GM23338 (cell line): Measurements from ENCODE around the gene ANOS1. TPM values are rescaled to one million over a fixed set of nuclear protein-coding genes. Genes with fewer than 3 reads are reported as not detected.

Experiments
- ATAC-seq: fragments of 200-7000 bp; cut with Tn5 transposase; 3 replicates; pipeline ENCODE4 v1.9.1; 2020
- DNase-seq: peaks from one replicate; pipeline ENCODE4 v3.0.0-alpha.2; 2015; ENCODE audit warnings: low spot score
- H2AFZ ChIP-seq: fragments of 200-600 bp; sonication (generic); 2 replicates; pipeline ENCODE4 v1.8.0; 2016; ENCODE audit warnings: antibody characterized with exemption, mild to moderate bottlenecking, moderate library complexity
- H3F3A ChIP-seq: fragments of 200-600 bp; sonication (generic); replicated peaks from 2 replicates; pipeline ENCODE4 v1.8.0; 2017; ENCODE audit warnings: antibody characterized with exemption, mixed run types, low read depth
- H3K27ac ChIP-seq: fragments of 200-600 bp; sonication (generic); 2 replicates; pipeline ENCODE4 v1.6.1; 2016; ENCODE audit warnings: low read depth
- H3K27me3 ChIP-seq: fragments of 200-600 bp; sonication (generic); 2 replicates; pipeline ENCODE4 v1.8.0; 2016; ENCODE audit warnings: mild to moderate bottlenecking, mixed run types, moderate library complexity; ENCODE audit not compliant: insufficient read depth
- H3K36me3 ChIP-seq: fragments of 200-600 bp; sonication (generic); 2 replicates; pipeline ENCODE4 v1.8.0; 2016; ENCODE audit warnings: mild to moderate bottlenecking; ENCODE audit not compliant: insufficient read depth
- H3K4me1 ChIP-seq: fragments of 200-600 bp; sonication (generic); 2 replicates; pipeline ENCODE4 v1.8.0; 2016; ENCODE audit warnings: mild to moderate bottlenecking, moderate library complexity; ENCODE audit not compliant: insufficient read depth
- H3K4me2 ChIP-seq: fragments of 200-600 bp; sonication (generic); 2 replicates; pipeline ENCODE4 v1.7.1; 2017; ENCODE audit warnings: mixed run types
- H3K4me3 ChIP-seq: fragments of 200-600 bp; sonication (generic); 2 replicates; pipeline ENCODE4 v1.6.1; 2016; ENCODE audit warnings: mixed run types
- H3K79me2 ChIP-seq: fragments of 200-600 bp; sonication (generic); replicated peaks from 2 replicates; pipeline ENCODE4 v1.8.0; 2017; ENCODE audit warnings: mild to moderate bottlenecking; ENCODE audit not compliant: insufficient read depth
- H3K9me2 ChIP-seq: fragments of 200-600 bp; sonication (generic); 2 replicates; pipeline ENCODE4 v1.8.0; 2017; ENCODE audit not compliant: insufficient read depth
- H4K20me1 ChIP-seq: fragments of 200-600 bp; sonication (generic); replicated peaks from 2 replicates; pipeline ENCODE4 v1.8.0; 2017; ENCODE audit warnings: mild to moderate bottlenecking; ENCODE audit not compliant: insufficient read depth
- H3K27ac Mint-ChIP-seq: 2 replicates; pipeline ENCODE4 v1.8.0; 2020; ENCODE audit warnings: inconsistent platforms, mild to moderate bottlenecking, moderate library complexity, mixed read lengths
- H3K27me3 Mint-ChIP-seq: 3 replicates; pipeline ENCODE4 v1.8.0; 2022; ENCODE audit warnings: low read depth, mild to moderate bottlenecking, moderate library complexity, mixed read lengths, inconsistent platforms; ENCODE audit not compliant: insufficient read depth, poor library complexity
- H3K36me3 Mint-ChIP-seq: 3 replicates; pipeline ENCODE4 v1.8.0; 2021; ENCODE audit warnings: low read depth, mild to moderate bottlenecking, inconsistent platforms, moderate library complexity, mixed read lengths
- H3K4me1 Mint-ChIP-seq: 3 replicates; pipeline ENCODE4 v1.8.0; 2020; ENCODE audit warnings: mild to moderate bottlenecking, inconsistent platforms, mixed read lengths
- H3K4me3 Mint-ChIP-seq: 3 replicates; pipeline ENCODE4 v1.8.0; 2021; ENCODE audit warnings: moderate library complexity, mild to moderate bottlenecking, inconsistent platforms, mixed read lengths
- H3K9me3 Mint-ChIP-seq: 3 replicates; pipeline ENCODE4 v1.8.0; 2020; ENCODE audit warnings: moderate library complexity, mild to moderate bottlenecking, inconsistent platforms, mixed read lengths
- JUNB ChIP-seq: IDR thresholded peaks from one replicate; pipeline ENCODE4 v1.6.1; 2016; ENCODE audit warnings: antibody characterized with exemption; ENCODE audit not compliant: unreplicated experiment
- REST ChIP-seq: IDR thresholded peaks from one replicate; pipeline ENCODE4 v1.6.1; 2018; ENCODE audit warnings: antibody characterized with exemption; ENCODE audit not compliant: unreplicated experiment
- STAT1 ChIP-seq: IDR thresholded peaks from one replicate; pipeline ENCODE4 v1.6.1; 2016; ENCODE audit warnings: antibody characterized with exemption; ENCODE audit not compliant: unreplicated experiment
- ZNF114 ChIP-seq: fragments of 250-450 bp; sonication (Bioruptor Pico); IDR thresholded peaks from 2 replicates; pipeline ENCODE4 v1.5.0; 2020; ENCODE audit warnings: mild to moderate bottlenecking, moderate library complexity
- ZNF462 ChIP-seq: fragments of 250-450 bp; sonication (Bioruptor Pico); IDR thresholded peaks from 2 replicates; pipeline ENCODE4 v1.5.0; 2020; ENCODE audit warnings: mild to moderate bottlenecking, moderate library complexity
- polyA plus RNA-seq: library from polyadenylated mRNA; unstranded; fragments of >200 nt; fragmentation: Nextera tagmentation; extraction: Ambion mirVana; gene quantifications from 2 replicates; pipeline ENCODE4 v1.2.1, GENCODE V29; 2016
- total RNA-seq: library from RNA; depleted of rRNA; stranded (reverse); fragments of >200 nt; shearing (Covaris generic); gene quantifications from 2 replicates; pipeline ENCODE4 v1.2.3, GENCODE V29; 2014

ANOS1 gene
- total and polyA plus RNA-seq, 2 experiments from 2014 or later = 21.8 to 68.5 TPM

GRCh38 chrX:8684201-8684965 lies 47.6 kb downstream of the ANOS1 start:
- H3K4me1 Mint-ChIP-seq = peaks cover 75% of the 10 kb centered on the region

More at GRCh38 chrX:8684201-8684965, 47.6 kb downstream of the ANOS1 start:
- Histone ChIP-seq H3K79me2 (peaks cover 65% of the 10 kb centered on the region), H3K4me2 (0 out of 2 replicates have a peak overlapping the region, but pooled peaks have one; percentile 31), H2AFZ (no peak overlapping the region), H3K36me3 (no peaks in the 10 kb centered on the region), H3K27me3 (no peaks in the 10 kb centered on the region), H4K20me1 (no peaks in the 10 kb centered on the region), H3K9me2 (no peaks in the 10 kb centered on the region), H3F3A (no peaks in the 10 kb centered on the region; the same call in 1 of the 2 replicates), H3K4me1 (peaks cover 57% of the 10 kb centered on the region), H3K27ac (no peak overlapping the region), H3K4me3 (no peak overlapping the region)
- Mint-ChIP-seq H3K9me3 (no peaks in the 10 kb centered on the region; the same call in 2 of the 3 replicates), H3K27me3 (peaks cover 4% of the 10 kb centered on the region), H3K27ac (peak overlapping the region; percentile 94), H3K4me3 (no peak overlapping the region), H3K36me3 (peaks cover 65% of the 10 kb centered on the region)
- DNase-seq = no peak
- ATAC-seq = no peak
- TF ChIP-seq ZNF114 (CRISPR knock-in tag) (no peak), REST (no peak), ZNF462 (CRISPR knock-in tag) (no peak), STAT1 (no peak), JUNB (no peak)
